ENCODE results near the gene SPSB1. TPM values are rescaled to one million over a fixed set of nuclear protein-coding genes. Genes with fewer than 3 reads are reported as not detected.

SPSB1 gene
- total RNA-seq, 2 donors from 2014 or later: 12.2 to 15.6 TPM

DNA sequence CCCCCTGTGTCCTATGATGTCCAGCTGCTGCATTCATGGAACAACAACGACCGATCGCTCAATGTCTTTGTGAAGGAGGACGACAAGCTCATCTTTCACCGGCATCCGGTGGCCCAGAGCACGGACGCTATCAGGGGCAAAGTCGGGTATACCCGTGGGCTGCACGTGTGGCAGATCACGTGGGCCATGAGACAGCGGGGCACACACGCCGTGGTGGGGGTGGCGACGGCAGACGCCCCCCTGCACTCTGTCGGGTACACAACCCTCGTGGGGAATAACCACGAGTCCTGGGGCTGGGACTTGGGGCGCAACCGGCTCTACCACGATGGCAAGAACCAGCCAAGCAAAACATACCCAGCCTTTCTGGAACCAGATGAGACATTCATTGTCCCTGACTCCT is 63.3 kb downstream of the SPSB1 start:
- H3K27ac Mint-ChIP-seq: no peak overlapping the region
- no peak for DNase-seq
- no peak overlapping the region for H3K4me3 Mint-ChIP-seq
- no peaks in the 10 kb centered on the region for H3K9me3 Mint-ChIP-seq
- peaks cover 0 to 2% of the 10 kb centered on the region in 2 donors for H3K36me3 Mint-ChIP-seq (ENCODE audit: insufficient read depth in 2 of 2)
- no peak for ATAC-seq (replicated peaks in 1 of 2)
- no peaks in the 10 kb centered on the region for H3K4me1 Mint-ChIP-seq (ENCODE audit: low read depth)
- no peaks in the 10 kb centered on the region for H3K27me3 Mint-ChIP-seq (ENCODE audit: low read depth)

DNA sequence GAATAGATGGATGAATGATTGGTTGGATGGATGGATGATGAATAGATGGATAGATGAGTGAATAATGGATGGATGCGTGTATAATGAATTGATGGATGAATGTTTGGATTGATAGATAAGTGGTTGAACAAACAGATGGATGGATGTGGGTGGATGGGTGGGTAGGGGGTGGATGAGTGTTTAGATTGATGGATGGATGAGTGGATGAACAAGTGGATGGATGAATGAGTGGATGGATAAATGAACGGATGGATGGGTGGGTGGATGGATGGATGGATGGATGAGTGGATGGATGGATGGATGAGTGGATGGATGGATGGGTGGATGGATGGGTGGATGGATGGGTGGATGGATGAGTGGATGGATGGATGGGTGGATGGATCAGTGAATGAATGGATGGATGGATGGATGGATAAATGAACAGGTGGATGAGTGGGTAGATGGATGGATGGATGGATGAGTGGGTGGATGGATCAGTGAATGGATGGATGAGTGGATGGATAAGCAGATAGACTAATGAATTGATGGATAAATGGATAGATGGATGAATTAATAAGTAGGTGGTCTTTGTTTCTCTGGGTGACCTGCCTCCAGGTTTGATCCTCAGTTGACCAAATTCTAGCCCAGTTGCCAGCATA is 64.3 kb downstream of the SPSB1 start:
- H3K36me3 Mint-ChIP-seq (ENCODE audit: insufficient read depth in 2 of 2): peaks cover 0 to 2% of the 10 kb centered on the region in 2 donors
- H3K4me1 Mint-ChIP-seq (ENCODE audit: low read depth): no peaks in the 10 kb centered on the region
- ATAC-seq (replicated peaks in 1 of 2): no peak
- no peaks in the 10 kb centered on the region for H3K9me3 Mint-ChIP-seq
- DNase-seq: no peak
- no peaks in the 10 kb centered on the region for H3K27me3 Mint-ChIP-seq (ENCODE audit: low read depth)
- no peak overlapping the region for H3K27ac Mint-ChIP-seq
- no peak overlapping the region for H3K4me3 Mint-ChIP-seq

DNA sequence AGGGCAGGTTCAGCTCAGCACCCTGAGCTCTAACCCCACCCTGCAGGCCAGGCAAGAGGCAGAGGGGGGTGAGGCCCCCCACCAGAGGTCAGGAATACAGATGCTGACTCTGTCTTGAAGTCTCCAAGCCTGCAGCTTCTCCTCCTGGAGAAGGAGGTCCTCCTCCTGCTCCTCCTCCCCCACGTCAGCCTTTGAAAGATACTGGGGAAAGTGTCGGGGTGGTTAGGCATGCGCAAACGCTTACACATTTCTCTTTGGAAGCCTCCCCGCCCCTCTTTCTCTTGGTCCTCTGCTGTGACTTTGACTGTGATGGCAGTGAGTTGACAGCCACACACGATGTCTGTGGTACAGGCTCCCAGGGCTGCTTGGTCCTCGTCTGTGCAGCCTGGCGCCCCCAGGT is 65.3 kb downstream of the SPSB1 start:
- no peak for DNase-seq
- H3K27ac Mint-ChIP-seq: no peak overlapping the region
- H3K4me1 Mint-ChIP-seq (ENCODE audit: low read depth): no peaks in the 10 kb centered on the region
- no peaks in the 10 kb centered on the region for H3K27me3 Mint-ChIP-seq (ENCODE audit: low read depth)
- no peaks in the 10 kb centered on the region for H3K9me3 Mint-ChIP-seq
- peaks cover 0 to 2% of the 10 kb centered on the region in 2 donors for H3K36me3 Mint-ChIP-seq (ENCODE audit: insufficient read depth in 2 of 2)
- no peak for ATAC-seq (replicated peaks in 1 of 2)
- no peak overlapping the region for H3K4me3 Mint-ChIP-seq

DNA sequence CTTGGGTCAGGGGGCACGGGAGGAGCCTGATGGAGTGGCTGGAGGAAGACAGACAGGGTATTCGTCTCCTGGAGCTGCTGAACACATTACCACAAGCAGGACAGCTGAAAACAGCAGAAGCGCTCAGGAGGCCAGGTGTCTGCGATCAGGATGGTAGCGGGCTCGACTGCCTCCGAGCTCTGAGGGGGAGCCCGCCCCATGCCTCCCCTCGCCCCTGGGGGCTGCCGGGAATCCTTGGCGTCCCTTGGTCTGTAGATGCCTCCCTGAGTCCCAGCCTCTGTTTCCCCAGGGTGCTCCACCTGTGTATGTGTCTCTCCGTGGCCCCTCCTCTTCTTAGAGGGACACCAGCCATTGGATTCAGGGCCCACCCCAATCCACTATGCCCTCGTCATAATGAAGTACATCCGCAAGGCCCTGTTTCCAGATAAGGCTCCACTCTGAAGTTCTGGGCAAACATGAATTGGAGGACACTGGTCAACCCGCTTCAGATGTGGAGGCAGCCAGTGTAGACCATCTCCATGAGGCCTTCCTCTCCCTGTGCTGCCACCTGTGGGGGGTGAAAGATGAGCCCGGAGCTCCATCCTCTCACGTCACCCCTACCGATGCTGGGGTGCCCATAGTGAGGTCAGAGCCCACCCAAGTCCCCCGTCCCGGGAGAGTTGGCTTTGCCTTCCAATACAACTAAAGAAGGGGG is 67.8 kb downstream of the SPSB1 start:
- Mint-ChIP-seq H3K4me3 (no peak overlapping the region), H3K4me1 (ENCODE audit: low read depth) (no peaks in the 10 kb centered on the region), H3K9me3 (no peaks in the 10 kb centered on the region), H3K27me3 (ENCODE audit: low read depth) (no peaks in the 10 kb centered on the region), H3K27ac (no peak overlapping the region), H3K36me3 (ENCODE audit: insufficient read depth in 2 of 2) (peaks cover 0 to 2% of the 10 kb centered on the region in 2 donors)
- ATAC-seq (replicated peaks in 1 of 2) (no peak), DNase-seq (no peak)

DNA sequence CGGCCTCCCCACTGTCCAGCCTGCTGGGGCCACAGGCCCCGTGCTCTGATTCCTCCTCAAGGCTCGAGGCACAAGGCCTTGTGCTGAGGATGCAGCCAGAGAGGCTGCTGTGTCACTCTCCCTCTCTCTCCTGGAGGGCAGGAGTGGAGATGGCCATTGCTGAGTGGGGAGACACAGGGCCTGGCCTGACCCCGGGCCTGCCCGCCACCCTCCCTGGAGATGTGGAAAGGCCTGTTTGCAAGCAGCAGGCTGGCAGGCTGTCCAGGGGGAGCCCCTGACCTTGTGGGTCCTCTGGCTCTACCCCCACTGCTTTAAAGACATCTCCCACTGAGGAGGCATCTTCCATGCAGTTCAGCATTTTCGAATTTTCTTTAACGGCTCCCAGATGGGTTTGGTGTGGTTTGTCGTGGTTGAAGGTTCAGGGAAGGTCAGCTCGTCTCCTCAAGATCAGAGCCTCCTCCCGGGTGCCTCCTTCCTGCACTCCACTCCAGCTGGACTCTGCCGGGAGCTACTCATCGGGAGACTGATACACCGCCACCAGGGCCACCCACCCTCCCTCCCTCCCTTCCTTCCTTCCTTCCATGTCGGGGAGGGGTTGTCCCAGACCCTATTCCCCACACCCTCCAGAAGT is 69.1 kb downstream of the SPSB1 start:
- Mint-ChIP-seq H3K4me3 (no peak overlapping the region), H3K27me3 (ENCODE audit: low read depth) (no peaks in the 10 kb centered on the region), H3K9me3 (no peaks in the 10 kb centered on the region), H3K4me1 (ENCODE audit: low read depth) (no peaks in the 10 kb centered on the region), H3K36me3 (ENCODE audit: insufficient read depth in 2 of 2) (peaks cover 0 to under 1% of the 10 kb centered on the region in 2 donors), H3K27ac (no peak overlapping the region)
- ATAC-seq (replicated peaks in 1 of 2) (no peak), DNase-seq (no peak)

DNA sequence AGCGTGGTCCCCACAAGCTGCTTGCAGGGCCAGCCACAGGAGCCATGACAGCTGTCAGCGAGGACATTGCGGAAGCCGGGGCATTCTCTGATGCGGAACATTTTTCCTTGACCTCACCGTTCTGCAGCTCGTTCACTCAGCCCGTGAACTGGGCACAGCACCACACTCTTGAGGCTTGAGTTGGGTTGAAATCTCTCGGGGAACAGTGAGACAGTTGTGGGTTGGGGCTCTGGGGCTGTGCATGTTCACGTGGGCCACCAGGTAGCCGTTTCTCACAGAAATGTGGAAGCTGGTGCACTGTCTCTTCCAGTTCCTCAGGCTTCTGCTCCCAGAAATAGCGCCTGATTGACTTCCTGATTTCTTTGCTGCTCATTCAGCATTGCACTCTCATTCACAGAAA is 69.8 kb downstream of the SPSB1 start:
- DNase-seq (no peak), ATAC-seq (replicated peaks in 1 of 2) (no peak)
- no peaks in the 10 kb centered on the region for H3K9me3 Mint-ChIP-seq
- H3K27me3 Mint-ChIP-seq (ENCODE audit: low read depth): no peaks in the 10 kb centered on the region
- peaks cover under 1% of the 10 kb centered on the region for H3K4me1 Mint-ChIP-seq (ENCODE audit: low read depth)
- H3K36me3 Mint-ChIP-seq (ENCODE audit: insufficient read depth in 2 of 2): no peaks in the 10 kb centered on the region
- H3K27ac Mint-ChIP-seq: no peak overlapping the region
- no peak overlapping the region for H3K4me3 Mint-ChIP-seq

DNA sequence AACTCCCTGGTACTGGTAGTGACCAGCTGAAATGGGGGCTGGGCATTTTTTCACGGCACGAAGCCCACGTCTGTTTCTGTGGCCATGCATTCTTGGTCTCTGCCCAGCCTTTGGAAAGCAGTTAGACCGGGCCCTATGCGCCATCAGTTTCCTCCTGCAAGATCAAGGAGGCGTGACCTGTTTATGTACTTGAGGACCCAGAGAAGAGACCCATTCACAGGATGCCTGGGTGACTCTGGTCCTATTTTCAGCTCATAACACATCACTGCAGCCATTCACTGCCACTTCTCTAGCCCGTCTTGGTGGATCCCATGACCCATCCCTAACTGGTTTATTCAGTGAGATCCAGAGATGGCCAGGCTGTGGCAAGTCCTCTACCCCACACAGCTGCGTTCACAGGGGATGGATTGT is 70.4 kb downstream of the SPSB1 start:
- no peak for DNase-seq
- Mint-ChIP-seq H3K36me3 (ENCODE audit: insufficient read depth in 2 of 2) (no peaks in the 10 kb centered on the region), H3K27ac (no peak overlapping the region), H3K4me1 (ENCODE audit: low read depth) (peaks cover 6% of the 10 kb centered on the region), H3K4me3 (no peak overlapping the region), H3K27me3 (ENCODE audit: low read depth) (no peaks in the 10 kb centered on the region), H3K9me3 (no peaks in the 10 kb centered on the region)
- ATAC-seq (replicated peaks in 1 of 2): no peak

DNA sequence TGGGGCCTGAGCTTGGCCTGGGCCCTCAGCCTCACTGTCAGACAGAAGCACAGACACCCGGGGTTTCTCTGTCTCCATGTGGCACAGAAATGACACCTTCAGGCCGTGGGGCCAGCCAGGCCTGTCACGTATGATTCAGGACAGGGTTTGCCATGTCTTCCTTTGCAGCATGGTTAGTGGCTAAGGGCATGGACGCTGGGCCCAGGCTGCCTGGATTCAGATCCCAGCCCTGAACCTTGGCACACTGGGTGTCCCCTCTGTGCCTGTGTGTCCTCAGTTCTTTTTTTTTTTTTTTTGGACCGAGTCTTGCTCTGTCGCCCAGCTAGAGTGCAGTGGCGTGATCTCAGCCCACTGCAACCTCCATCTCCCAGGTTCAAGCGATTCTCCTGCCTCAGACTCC is 73.6 kb downstream of the SPSB1 start:
- Mint-ChIP-seq H3K27me3 (ENCODE audit: low read depth) (no peaks in the 10 kb centered on the region), H3K4me1 (ENCODE audit: low read depth) (peaks cover 11% of the 10 kb centered on the region), H3K4me3 (no peak overlapping the region), H3K36me3 (ENCODE audit: insufficient read depth in 2 of 2) (no peaks in the 10 kb centered on the region), H3K27ac (no peak overlapping the region), H3K9me3 (no peaks in the 10 kb centered on the region)
- no peak for ATAC-seq (replicated peaks in 1 of 2)
- DNase-seq: no peak

DNA sequence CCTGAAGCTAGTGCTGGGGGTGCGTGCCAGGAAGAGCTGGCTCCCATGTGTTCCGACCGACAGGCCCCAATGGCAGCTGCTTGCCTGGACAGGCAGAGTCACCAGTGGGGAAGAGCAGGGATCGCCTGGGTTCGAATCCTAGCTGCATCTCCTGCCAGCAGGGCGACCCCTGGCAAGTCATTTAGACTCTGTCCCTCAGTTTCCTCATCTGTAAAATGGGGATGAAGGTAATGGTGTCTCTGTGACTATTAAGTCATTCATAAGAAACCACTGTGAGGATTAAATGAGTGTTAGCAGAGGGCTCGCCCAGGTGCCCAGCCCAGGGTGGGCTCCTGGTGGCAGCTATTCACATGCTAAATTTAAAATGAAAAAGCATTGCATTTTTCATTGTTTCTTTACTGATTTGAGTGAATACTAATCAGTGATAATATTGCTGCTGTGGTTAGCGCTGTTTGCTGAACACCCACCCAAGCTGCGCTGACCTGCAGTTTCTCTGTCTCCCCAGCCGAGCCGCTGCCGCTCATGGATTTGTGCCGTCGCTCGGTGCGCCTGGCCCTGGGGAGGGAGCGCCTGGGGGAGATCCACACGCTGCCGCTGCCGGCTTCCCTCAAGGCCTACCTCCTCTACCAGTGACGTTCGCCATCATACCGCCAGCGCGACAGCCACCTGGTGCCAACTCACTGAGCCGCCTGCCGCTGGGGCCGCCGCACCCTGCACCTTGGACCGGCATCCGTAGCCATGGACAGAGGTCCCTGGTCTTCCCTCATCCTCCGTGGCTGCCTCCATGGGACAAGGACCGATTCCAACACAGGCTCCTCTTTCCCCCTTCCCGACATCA is 74.5 kb downstream of the SPSB1 start:
- DNase-seq (no peak), ATAC-seq (replicated peaks in 1 of 2) (no peak)
- Mint-ChIP-seq H3K9me3 (no peaks in the 10 kb centered on the region), H3K4me1 (ENCODE audit: low read depth) (peaks cover 11% of the 10 kb centered on the region), H3K4me3 (no peak overlapping the region), H3K36me3 (ENCODE audit: insufficient read depth in 2 of 2) (no peaks in the 10 kb centered on the region), H3K27ac (no peak overlapping the region), H3K27me3 (ENCODE audit: low read depth) (no peaks in the 10 kb centered on the region)

DNA sequence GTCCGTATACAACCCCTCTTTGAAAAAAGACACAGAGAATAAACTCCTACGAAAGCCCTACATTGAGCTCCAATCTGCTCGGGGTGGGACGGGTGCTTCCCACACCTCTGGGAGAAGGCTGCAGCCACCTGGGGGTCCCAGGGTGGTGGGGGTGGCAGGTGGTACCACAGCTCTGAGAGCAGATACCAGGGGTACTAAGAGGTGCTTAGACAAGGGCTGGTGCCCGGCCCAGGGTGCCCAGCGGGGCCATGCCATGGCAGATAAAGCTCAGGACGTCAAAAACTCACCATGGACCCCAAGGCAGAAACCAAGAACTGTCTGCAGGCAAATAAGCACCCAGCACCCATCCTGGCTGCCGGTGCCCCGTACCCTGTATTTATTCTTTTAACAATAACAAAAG is 75.1 kb downstream of the SPSB1 start:
- DNase-seq: no peak
- H3K9me3 Mint-ChIP-seq: no peaks in the 10 kb centered on the region
- no peak for ATAC-seq (replicated peaks in 1 of 2)
- no peak overlapping the region for H3K27ac Mint-ChIP-seq
- H3K4me3 Mint-ChIP-seq: no peak overlapping the region
- H3K4me1 Mint-ChIP-seq (ENCODE audit: low read depth): peaks cover 11% of the 10 kb centered on the region
- H3K36me3 Mint-ChIP-seq (ENCODE audit: insufficient read depth in 2 of 2): no peaks in the 10 kb centered on the region
- no peaks in the 10 kb centered on the region for H3K27me3 Mint-ChIP-seq (ENCODE audit: low read depth)

DNA sequence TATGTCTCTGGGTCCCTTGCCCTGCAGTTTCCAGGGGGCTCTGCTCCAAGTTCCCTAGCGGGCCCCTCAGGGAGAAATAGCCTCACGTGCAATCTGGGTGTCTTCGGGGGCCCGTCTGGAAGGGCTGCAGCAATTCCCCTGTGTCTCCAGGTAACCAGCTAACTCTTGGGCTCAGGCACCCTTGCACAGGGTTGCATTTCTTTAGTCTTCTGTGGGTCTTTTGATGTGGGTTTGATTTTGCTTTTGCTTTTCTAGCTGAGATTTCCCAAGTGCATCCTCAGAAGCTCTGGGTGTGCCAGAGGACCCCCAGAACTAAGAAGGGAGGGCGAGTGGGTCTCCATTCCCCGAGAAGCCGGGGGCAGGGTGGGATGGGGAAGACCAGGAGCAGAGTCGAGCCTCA is 75.7 kb downstream of the SPSB1 start:
- Mint-ChIP-seq H3K27me3 (ENCODE audit: low read depth) (no peaks in the 10 kb centered on the region), H3K4me1 (ENCODE audit: low read depth) (peaks cover 11% of the 10 kb centered on the region), H3K9me3 (no peaks in the 10 kb centered on the region), H3K36me3 (ENCODE audit: insufficient read depth in 2 of 2) (no peaks in the 10 kb centered on the region), H3K4me3 (no peak overlapping the region), H3K27ac (no peak overlapping the region)
- DNase-seq (no peak), ATAC-seq (replicated peaks in 1 of 2) (no peak)

DNA sequence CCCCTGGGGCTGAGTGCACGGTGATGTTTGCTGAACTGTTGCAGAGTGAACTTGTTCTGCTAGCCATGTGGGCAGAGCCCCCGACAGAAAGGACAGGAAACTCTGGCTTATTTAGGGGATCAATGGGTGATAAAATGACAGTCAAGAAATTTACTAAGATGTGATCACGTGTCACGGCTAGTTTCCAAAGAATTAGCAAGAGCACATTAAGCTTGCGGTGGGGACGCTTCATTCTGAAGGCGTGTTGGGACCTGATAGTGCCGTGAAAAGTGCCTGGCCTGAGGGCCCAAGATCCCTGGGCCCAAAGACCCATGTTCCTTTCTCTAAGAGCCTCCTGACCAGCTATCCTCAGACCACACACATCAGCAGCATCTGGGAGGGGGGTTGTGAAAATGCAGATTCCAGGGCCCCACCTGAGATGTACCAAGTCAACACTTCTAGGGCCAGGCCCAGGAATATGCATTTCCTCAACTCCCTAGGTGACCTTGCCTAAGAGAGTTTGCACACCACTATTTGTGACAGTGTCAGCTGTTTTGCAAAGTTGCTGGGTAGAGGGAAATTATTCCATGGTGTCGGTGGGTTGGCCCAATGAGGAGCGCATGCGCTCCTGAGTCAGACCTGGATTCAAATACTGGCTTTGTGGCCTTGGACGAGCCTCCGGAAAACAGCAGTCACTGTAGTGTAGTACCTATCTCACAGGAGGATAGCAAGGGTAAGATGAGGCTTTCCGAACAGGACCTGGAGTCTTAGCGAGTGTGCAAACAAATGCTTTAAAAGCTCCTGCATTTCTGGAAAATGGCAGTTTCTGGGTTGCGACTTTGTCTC is 77.5 kb downstream of the SPSB1 start:
- no peak for ATAC-seq (replicated peaks in 1 of 2)
- Mint-ChIP-seq H3K27me3 (ENCODE audit: low read depth) (no peaks in the 10 kb centered on the region), H3K4me1 (ENCODE audit: low read depth) (peaks cover 11% of the 10 kb centered on the region), H3K36me3 (ENCODE audit: insufficient read depth in 2 of 2) (no peaks in the 10 kb centered on the region), H3K9me3 (no peaks in the 10 kb centered on the region), H3K27ac (no peak overlapping the region), H3K4me3 (no peak overlapping the region)
- no peak for DNase-seq
